ENCODE measurements around the gene GDPD3. TPM values are rescaled to one million over a fixed set of nuclear protein-coding genes. Genes with fewer than 3 reads are reported as not detected.

The GDPD3 gene
- total RNA-seq, 3 donors from 2014 or later (not counting 1 experiment from before 2014, with no cell fraction given), result 5.3 to 14.7 (median 9.1) TPM

GRCh38 chr16:30067584-30067916, 45.8 kb downstream of the GDPD3 start:
- Mint-ChIP-seq H3K27ac (peak overlapping the region in 1 of 2 donors; percentile 98), H3K9me3 (no peaks in the 10 kb centered on the region), H3K4me1 (peaks cover 36 to 59% of the 10 kb centered on the region in 2 donors), H3K36me3 (no peaks in the 10 kb centered on the region), H3K27me3 (ENCODE audit: low read depth in 2 of 2) (no peaks in the 10 kb centered on the region), H3K4me3 (peak overlapping the region; percentile 72)
- ATAC-seq (no peak), DNase-seq (no peak)
- H3K27me3 ChIP-seq (ENCODE audit: control insufficient read depth, insufficient read depth, low read length), result no peaks in the 10 kb centered on the region
- H3K27ac ChIP-seq (ENCODE audit: low read length), result no peak overlapping the region
- intact Hi-C loops (cut with micrococcal nuclease), result loop anchor here (10.0 kb wide), 1 partner anchor 337 kb away; the partner anchor contains the start of gene ZNF771
- H3K4me3 ChIP-seq (ENCODE audit: low read length), result no peak overlapping the region
- no peak for TF ChIP-seq CTCF (IDR thresholded peaks at IDR 0.05)
- no peaks in the 10 kb centered on the region for H3K9me3 ChIP-seq (ENCODE audit: control insufficient read depth, insufficient read depth, low read length)
- H3K4me1 ChIP-seq (ENCODE audit: control insufficient read depth, insufficient read depth, low read length), result peaks cover 42% of the 10 kb centered on the region
- WGBS (ENCODE audit: insufficient coverage), result 94% methylated on average over 5 of the region's 6 CpGs
- peaks cover 50% of the 10 kb centered on the region for H3K36me3 ChIP-seq (ENCODE audit: control insufficient read depth, insufficient read depth, low read length)

- H3K4me3 Mint-ChIP-seq, result peak overlapping the region; percentile 98
- no peaks in the 10 kb centered on the region for H3K27me3 Mint-ChIP-seq (ENCODE audit: low read depth in 2 of 2)
- H3K4me1 ChIP-seq (ENCODE audit: control insufficient read depth, insufficient read depth, low read length), result peaks cover 42% of the 10 kb centered on the region
- no peaks in the 10 kb centered on the region for H3K9me3 Mint-ChIP-seq
- no peaks in the 10 kb centered on the region for H3K9me3 ChIP-seq (ENCODE audit: control insufficient read depth, insufficient read depth, low read length)
- TF ChIP-seq CTCF (IDR thresholded peaks at IDR 0.05), result no peak
- H3K36me3 ChIP-seq (ENCODE audit: control insufficient read depth, insufficient read depth, low read length), result peaks cover 45% of the 10 kb centered on the region
- DNase-seq (no peak), ATAC-seq (no peak)
- H3K4me3 ChIP-seq (ENCODE audit: low read length), result peak overlapping the region; percentile 96
- intact Hi-C loops (cut with micrococcal nuclease), result loop anchor here (10.0 kb wide), 1 partner anchor 338 kb away; the partner anchor contains the start of gene ZNF771
- H3K27ac ChIP-seq (ENCODE audit: low read length), result peak overlapping the region; percentile 79
- no peaks in the 10 kb centered on the region for H3K36me3 Mint-ChIP-seq
- WGBS (ENCODE audit: insufficient coverage), result 80% methylated on average over 21 of the region's 21 CpGs
- H3K4me1 Mint-ChIP-seq, result peaks cover 36 to 59% of the 10 kb centered on the region in 2 donors
- peak overlapping the region; percentile 94 to 98 for H3K27ac Mint-ChIP-seq
- H3K27me3 ChIP-seq (ENCODE audit: control insufficient read depth, insufficient read depth, low read length), result no peaks in the 10 kb centered on the region
Measured at GRCh38 chr16:30066761-30067583, 46.4 kb downstream of the GDPD3 start.

GRCh38 chr16:30065943-30066760, 47.2 kb downstream of the GDPD3 start:
- Mint-ChIP-seq H3K4me1 (peaks cover 36 to 59% of the 10 kb centered on the region in 2 donors), H3K9me3 (no peaks in the 10 kb centered on the region), H3K36me3 (no peaks in the 10 kb centered on the region), H3K27ac (peak overlapping the region; percentile 94 to 98), H3K4me3 (peak overlapping the region; percentile 98), H3K27me3 (ENCODE audit: low read depth in 2 of 2) (no peaks in the 10 kb centered on the region)
- Histone ChIP-seq H3K4me3 (ENCODE audit: low read length) (peak overlapping the region; percentile 96), H3K27me3 (ENCODE audit: control insufficient read depth, insufficient read depth, low read length) (no peaks in the 10 kb centered on the region), H3K4me1 (ENCODE audit: control insufficient read depth, insufficient read depth, low read length) (peaks cover 42% of the 10 kb centered on the region), H3K36me3 (ENCODE audit: control insufficient read depth, insufficient read depth, low read length) (peaks cover 38% of the 10 kb centered on the region), H3K27ac (ENCODE audit: low read length) (peak overlapping the region; percentile 79), H3K9me3 (ENCODE audit: control insufficient read depth, insufficient read depth, low read length) (no peaks in the 10 kb centered on the region)
- intact Hi-C loops (cut with micrococcal nuclease), result loop anchor here (1.0 to 10.0 kb wide), 2 partner anchors 9 to 339 kb away; partner anchors contain the start of genes PPP4C and ZNF771
- peak in 1 of 2 donors; percentile 54 for DNase-seq
- no peak for TF ChIP-seq CTCF (IDR thresholded peaks at IDR 0.05)
- ATAC-seq, result peak in 1 of 3 donors; percentile 10
- 2% methylated on average over 44 of the region's 44 CpGs for WGBS (ENCODE audit: insufficient coverage)

Data from natural killer cell (primary cell).